ENCODE measurements around the gene SLC25A21.

The SLC25A21 gene

GRCh38 chr14:36667679-36668078 is 504.7 kb downstream of the SLC25A21 start:
- Histone ChIP-seq H3K9me3 (ENCODE audit: control insufficient read depth, insufficient read depth, low read depth, low read length) (no peaks in the 10 kb centered on the region), H3K4me1 (ENCODE audit: control insufficient read depth, insufficient read depth, low read length) (peaks cover 22% of the 10 kb centered on the region), H3K27ac (ENCODE audit: extremely low read depth, low read depth, low read length) (no peak overlapping the region), H3K4me3 (ENCODE audit: low read depth, low read length) (no peak overlapping the region), H3K36me3 (ENCODE audit: control insufficient read depth in 2 of 2, insufficient read depth in 1 of 2, low read length in 2 of 2) (peaks cover 15 to 29% of the 10 kb centered on the region in 2 experiments)
- CTCF ChIA-PET: interaction anchor here (0.7 to 1.3 kb wide), 2 partner anchors 11 to 12 kb away, joined by 3 read pairs; no protein-coding TSS in a partner anchor
- TF ChIP-seq ZSCAN5A (tag by site-specific recombination; IDR thresholded peaks at IDR 0.05) (no peak), ZNF148 (tag by site-specific recombination; IDR thresholded peaks at IDR 0.05; ENCODE audit: borderline replicate concordance) (no peak), ZSCAN23 (tag by site-specific recombination; IDR thresholded peaks at IDR 0.05) (no peak), TRIM28 (IDR thresholded peaks at IDR 0.05; ENCODE audit: borderline replicate concordance, low read length) (no peak), ZNF510 (tag by site-specific recombination; IDR thresholded peaks at IDR 0.05; ENCODE audit: insufficient replicate concordance) (no peak), ZFHX2 (tag by site-specific recombination; conservative IDR thresholded peaks at IDR 0.05) (no peak), ZNF555 (tag by site-specific recombination; conservative IDR thresholded peaks at IDR 0.05) (no peak), GLI2 (tag by site-specific recombination; IDR thresholded peaks at IDR 0.05; ENCODE audit: borderline replicate concordance, low read depth) (no peak), ZNF24 (tag by site-specific recombination; IDR thresholded peaks at IDR 0.05) (no peak), ZNF501 (tag by site-specific recombination; IDR thresholded peaks at IDR 0.05) (no peak), ZNF560 (tag by site-specific recombination; IDR thresholded peaks at IDR 0.05; ENCODE audit: borderline replicate concordance) (no peak), ZNF704 (tag by site-specific recombination; IDR thresholded peaks at IDR 0.05) (no peak), ZSCAN18 (tag by site-specific recombination; IDR thresholded peaks at IDR 0.05) (no peak), ZBTB6 (tag by site-specific recombination; IDR thresholded peaks at IDR 0.05) (no peak), PRDM4 (tag by site-specific recombination; IDR thresholded peaks at IDR 0.05) (no peak)
- POLR2A ChIA-PET: no interaction called here
